Measurements from ENCODE around the gene ZNF24.

The ZNF24 gene

DNA sequence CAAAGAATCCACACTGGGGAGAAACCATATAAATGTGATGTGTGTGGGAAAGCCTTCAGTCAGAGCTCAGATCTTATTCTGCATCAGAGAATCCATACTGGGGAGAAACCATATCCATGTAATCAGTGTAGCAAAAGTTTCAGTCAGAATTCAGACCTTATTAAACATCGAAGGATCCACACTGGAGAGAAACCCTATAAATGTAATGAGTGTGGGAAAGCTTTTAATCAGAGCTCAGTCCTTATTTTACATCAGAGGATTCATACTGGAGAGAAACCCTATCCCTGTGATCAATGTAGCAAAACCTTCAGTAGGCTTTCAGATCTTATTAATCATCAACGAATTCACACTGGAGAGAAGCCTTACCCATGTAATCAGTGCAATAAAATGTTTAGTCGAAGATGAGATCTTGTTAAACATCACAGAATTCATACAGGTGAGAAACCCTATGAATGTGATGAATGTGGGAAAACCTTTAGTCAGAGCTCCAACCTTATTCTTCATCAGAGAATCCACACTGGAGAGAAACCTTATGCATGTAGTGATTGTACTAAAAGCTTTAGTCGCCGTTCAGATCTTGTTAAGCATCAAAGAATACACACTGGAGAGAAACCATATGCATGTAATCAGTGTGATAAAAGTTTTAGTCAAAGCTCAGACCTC, 37.5 kb downstream of the ZNF24 start:
- Mint-ChIP-seq H3K4me1 (ENCODE audit: low read depth) (no peaks in the 10 kb centered on the region), H3K36me3 (ENCODE audit: low read depth) (peaks cover 76% of the 10 kb centered on the region), H3K27ac (no peak overlapping the region), H3K9me3 (peaks cover 81% of the 10 kb centered on the region), H3K27me3 (no peaks in the 10 kb centered on the region), H3K4me3 (no peak overlapping the region)
- intact Hi-C loops (cut with micrococcal nuclease) = no loop called here

GRCh38 chr18:35303610-35304009, 40.6 kb downstream of the ZNF24 start:
- Mint-ChIP-seq H3K27me3 (no peaks in the 10 kb centered on the region), H3K36me3 (ENCODE audit: low read depth) (peaks cover 91% of the 10 kb centered on the region), H3K27ac (no peak overlapping the region), H3K9me3 (peaks cover 89% of the 10 kb centered on the region), H3K4me3 (no peak overlapping the region), H3K4me1 (ENCODE audit: low read depth) (no peaks in the 10 kb centered on the region)
- intact Hi-C loops (cut with micrococcal nuclease) = no loop called here

DNA sequence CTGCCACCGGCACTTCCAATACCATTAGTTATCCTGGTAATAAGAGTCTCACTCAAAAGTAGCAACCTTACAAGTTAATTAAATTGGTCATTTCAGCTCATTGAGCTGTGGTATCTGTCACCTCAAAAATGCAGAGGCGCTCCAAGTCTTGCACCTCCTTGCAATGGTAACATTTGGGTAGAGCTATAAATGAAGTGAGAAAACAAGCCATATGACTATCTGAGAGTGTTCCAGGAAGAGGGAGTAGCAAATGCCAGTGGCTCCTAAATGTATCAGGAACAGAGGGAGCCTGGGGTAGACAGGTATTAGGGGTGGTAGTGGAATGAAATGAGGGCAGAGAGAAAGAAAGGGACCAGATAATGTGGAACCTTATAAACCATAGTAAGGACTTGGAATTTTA, 48.2 kb downstream of the ZNF24 start:
- Mint-ChIP-seq H3K27ac (no peak overlapping the region), H3K4me3 (no peak overlapping the region)

GRCh38 chr18:35291166-35291565, 53.1 kb downstream of the ZNF24 start:
- intact Hi-C loops (cut with micrococcal nuclease) = no loop called here
- Mint-ChIP-seq H3K4me3 (peak overlapping the region; percentile 96), H3K4me1 (ENCODE audit: low read depth) (peaks cover 29% of the 10 kb centered on the region), H3K36me3 (ENCODE audit: low read depth) (peaks cover 60% of the 10 kb centered on the region), H3K27ac (peak overlapping the region; percentile 90), H3K27me3 (no peaks in the 10 kb centered on the region), H3K9me3 (peaks cover 5% of the 10 kb centered on the region)

More for the DNA sequence above, 48.2 kb downstream of the ZNF24 start:
- H3K4me1 Mint-ChIP-seq (ENCODE audit: low read depth) = peaks cover 28% of the 10 kb centered on the region
- intact Hi-C loops (cut with micrococcal nuclease) = no loop called here
- H3K9me3 Mint-ChIP-seq = peaks cover 44% of the 10 kb centered on the region
- no peaks in the 10 kb centered on the region for H3K27me3 Mint-ChIP-seq
- peaks cover 88% of the 10 kb centered on the region for H3K36me3 Mint-ChIP-seq (ENCODE audit: low read depth)

- Mint-ChIP-seq H3K27me3 (no peaks in the 10 kb centered on the region), H3K27ac (peak within 1 kb of the TSS; percentile 90)
- intact Hi-C loops (cut with micrococcal nuclease) = loop anchor here (1.0 kb wide), 3 partner anchors 50 to 86 kb away; partner anchors contain the start of gene ZNF24
Measured at GRCh38 chr18:35290094-35290735, 54.0 kb downstream of the ZNF24 start, which contains the start of gene ZSCAN30. ZSCAN30 (minus strand) TSS chr18:35290229; CDS start chr18:35264352, 25,877 bp downstream.

GRCh38 chr18:35289727-35290093, 54.5 kb downstream of the ZNF24 start:
- peaks cover 54% of the 10 kb centered on the region for H3K36me3 Mint-ChIP-seq (ENCODE audit: low read depth)
- H3K4me3 Mint-ChIP-seq = peak overlapping the region; percentile 96
- intact Hi-C loops (cut with micrococcal nuclease) = loop anchor here (1.0 kb wide), 3 partner anchors 49 to 87 kb away; partner anchors contain the start of gene ZNF24
- peaks cover 26% of the 10 kb centered on the region for H3K4me1 Mint-ChIP-seq (ENCODE audit: low read depth)
- H3K27ac Mint-ChIP-seq = peak overlapping the region; percentile 90
- no peaks in the 10 kb centered on the region for H3K27me3 Mint-ChIP-seq
- peaks cover 10% of the 10 kb centered on the region for H3K9me3 Mint-ChIP-seq

More at GRCh38 chr18:35290094-35290735, 54.0 kb downstream of the ZNF24 start, which contains the start of gene ZSCAN30:
- Mint-ChIP-seq H3K4me1 (ENCODE audit: low read depth) (peaks cover 26% of the 10 kb centered on the region), H3K9me3 (peaks cover 10% of the 10 kb centered on the region), H3K4me3 (peak within 1 kb of the TSS; percentile 96), H3K36me3 (ENCODE audit: low read depth) (peaks cover 56% of the 10 kb centered on the region)

GRCh38 chr18:35289293-35289692, 54.9 kb downstream of the ZNF24 start:
- Mint-ChIP-seq H3K36me3 (ENCODE audit: low read depth) (peaks cover 54% of the 10 kb centered on the region), H3K4me3 (peak overlapping the region; percentile 96), H3K9me3 (peaks cover 11% of the 10 kb centered on the region), H3K27ac (peak overlapping the region; percentile 90), H3K27me3 (no peaks in the 10 kb centered on the region), H3K4me1 (ENCODE audit: low read depth) (peaks cover 26% of the 10 kb centered on the region)
- intact Hi-C loops (cut with micrococcal nuclease) = no loop called here

- Mint-ChIP-seq H3K9me3 (peaks cover 36% of the 10 kb centered on the region), H3K4me3 (no peak overlapping the region), H3K4me1 (ENCODE audit: low read depth) (peaks cover 6% of the 10 kb centered on the region), H3K36me3 (ENCODE audit: low read depth) (peaks cover 31% of the 10 kb centered on the region), H3K27ac (no peak overlapping the region), H3K27me3 (no peaks in the 10 kb centered on the region)
- intact Hi-C loops (cut with micrococcal nuclease) = no loop called here
Measured at GRCh38 chr18:35284841-35285240, 59.4 kb downstream of the ZNF24 start.

DNA sequence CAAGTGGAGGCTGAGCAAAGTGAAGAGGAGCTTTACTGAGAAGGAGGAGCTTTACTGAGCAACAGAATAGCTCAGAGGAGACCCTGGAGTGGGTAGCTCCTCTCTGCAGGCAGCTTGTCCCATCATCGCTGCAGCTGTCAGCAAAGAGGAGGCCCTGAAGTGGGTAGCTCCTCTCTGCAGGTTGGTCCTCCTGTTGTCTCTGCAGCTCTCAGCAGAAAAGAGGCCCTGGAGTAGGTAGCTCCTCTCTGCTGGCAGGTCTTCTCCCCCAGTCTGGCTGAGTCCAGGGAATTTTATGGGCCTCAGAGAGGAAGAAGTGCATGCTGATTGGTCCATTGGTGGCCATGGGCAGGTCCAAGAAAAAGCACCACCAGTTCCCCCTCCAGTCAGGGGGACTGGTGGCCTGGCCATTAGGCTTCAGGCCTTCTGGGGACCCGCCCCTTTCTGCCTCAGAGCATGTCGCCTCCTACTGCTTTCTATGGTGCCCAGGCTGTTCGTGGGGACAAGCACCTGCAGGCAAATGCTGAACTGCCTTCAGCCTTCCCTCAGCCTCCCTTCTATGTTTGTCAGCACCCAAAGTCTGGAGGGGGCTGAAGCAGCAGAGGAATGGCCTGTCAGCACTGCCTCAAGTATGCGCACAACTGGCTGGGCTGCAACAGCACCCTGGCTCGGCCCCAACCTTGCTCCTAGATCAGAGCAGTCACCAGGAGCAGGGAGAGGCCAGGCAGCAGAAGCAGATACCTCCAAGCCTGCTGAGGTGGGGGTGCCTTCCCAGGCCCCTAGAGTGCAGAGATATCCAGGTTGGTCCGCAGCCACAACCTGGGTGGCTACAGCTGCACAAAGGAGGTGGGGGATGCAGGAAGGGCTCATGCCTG, 60.1 kb downstream of the ZNF24 start:
- no peak overlapping the region for H3K27ac Mint-ChIP-seq
- no peak overlapping the region for H3K4me3 Mint-ChIP-seq
- H3K9me3 Mint-ChIP-seq = peaks cover 41% of the 10 kb centered on the region
- intact Hi-C loops (cut with micrococcal nuclease) = no loop called here
- peaks cover 2% of the 10 kb centered on the region for H3K4me1 Mint-ChIP-seq (ENCODE audit: low read depth)
- H3K36me3 Mint-ChIP-seq (ENCODE audit: low read depth) = peaks cover 27% of the 10 kb centered on the region
- H3K27me3 Mint-ChIP-seq = no peaks in the 10 kb centered on the region

DNA sequence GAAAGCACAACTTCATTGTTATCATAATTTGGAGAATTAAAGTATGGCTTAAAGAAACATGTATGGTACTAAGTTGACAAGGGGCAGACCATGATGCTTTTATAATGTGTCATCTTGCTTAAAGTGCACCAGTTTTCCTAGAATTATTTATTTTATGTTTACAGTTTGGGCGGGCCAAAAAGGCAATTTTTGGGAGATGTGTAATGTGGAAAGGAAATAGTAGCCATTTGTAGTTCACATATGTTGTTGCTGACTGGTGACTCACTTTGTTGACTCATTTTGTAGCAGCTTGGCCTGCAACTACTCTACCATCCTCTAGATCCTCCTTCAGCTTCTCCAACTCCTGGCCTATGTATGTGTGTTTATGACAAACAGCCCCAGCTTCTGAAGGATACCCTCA, 61.9 kb downstream of the ZNF24 start:
- H3K36me3 Mint-ChIP-seq (ENCODE audit: low read depth) = peaks cover 27% of the 10 kb centered on the region
- no peaks in the 10 kb centered on the region for H3K4me1 Mint-ChIP-seq (ENCODE audit: low read depth)
- H3K9me3 Mint-ChIP-seq = peaks cover 51% of the 10 kb centered on the region
- intact Hi-C loops (cut with micrococcal nuclease) = no loop called here
- H3K27me3 Mint-ChIP-seq = no peaks in the 10 kb centered on the region
- no peak overlapping the region for H3K4me3 Mint-ChIP-seq
- no peak overlapping the region for H3K27ac Mint-ChIP-seq
